Mesenteric fat pad (tissue), 1 donor: Measurements from ENCODE around the gene TDRD10. TPM values are rescaled to one million over a fixed set of nuclear protein-coding genes. Genes with fewer than 3 reads are reported as not detected.

Source experiments
- DNase-seq: peaks from one replicate; pipeline ENCODE4 v3.0.0-alpha.2; 2020; ENCODE audit warnings: low spot score
- long read RNA-seq: library from polyadenylated mRNA; unstranded; transcript quantifications from one replicate; pipeline ENCODE4 v2.0.0, GENCODE V29; 2020
- total RNA-seq: library from RNA; stranded (reverse); fragmentation: NEBNext Ultra II Directional; extraction: Animal tissue kit (Norgen Biotek cat#: 25700); gene quantifications from one replicate; pipeline ENCODE4 v1.2.1, GENCODE V29; 2021
- donor health status: DM: yes; HTN: yes; CAD: no.

TDRD10 gene, protein sequence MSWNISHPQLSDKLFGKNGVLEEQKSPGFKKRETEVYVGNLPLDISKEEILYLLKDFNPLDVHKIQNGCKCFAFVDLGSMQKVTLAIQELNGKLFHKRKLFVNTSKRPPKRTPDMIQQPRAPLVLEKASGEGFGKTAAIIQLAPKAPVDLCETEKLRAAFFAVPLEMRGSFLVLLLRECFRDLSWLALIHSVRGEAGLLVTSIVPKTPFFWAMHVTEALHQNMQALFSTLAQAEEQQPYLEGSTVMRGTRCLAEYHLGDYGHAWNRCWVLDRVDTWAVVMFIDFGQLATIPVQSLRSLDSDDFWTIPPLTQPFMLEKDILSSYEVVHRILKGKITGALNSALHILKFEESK
- 7.2 TPM for total RNA-seq
- long read RNA-seq, transcript TDRD10-202 (13 exons, 2,331 nt) = major isoform, 8 of 31 reads
- long read RNA-seq, transcript TDRD10-201 (12 exons, 1,776 nt) = minor isoform, 6 of 31 reads
- long read RNA-seq, partial matches to known transcripts = 0 of 31 reads
- long read RNA-seq, other reads (novel, unspliced or antisense) = 17 of 31 reads

DNA sequence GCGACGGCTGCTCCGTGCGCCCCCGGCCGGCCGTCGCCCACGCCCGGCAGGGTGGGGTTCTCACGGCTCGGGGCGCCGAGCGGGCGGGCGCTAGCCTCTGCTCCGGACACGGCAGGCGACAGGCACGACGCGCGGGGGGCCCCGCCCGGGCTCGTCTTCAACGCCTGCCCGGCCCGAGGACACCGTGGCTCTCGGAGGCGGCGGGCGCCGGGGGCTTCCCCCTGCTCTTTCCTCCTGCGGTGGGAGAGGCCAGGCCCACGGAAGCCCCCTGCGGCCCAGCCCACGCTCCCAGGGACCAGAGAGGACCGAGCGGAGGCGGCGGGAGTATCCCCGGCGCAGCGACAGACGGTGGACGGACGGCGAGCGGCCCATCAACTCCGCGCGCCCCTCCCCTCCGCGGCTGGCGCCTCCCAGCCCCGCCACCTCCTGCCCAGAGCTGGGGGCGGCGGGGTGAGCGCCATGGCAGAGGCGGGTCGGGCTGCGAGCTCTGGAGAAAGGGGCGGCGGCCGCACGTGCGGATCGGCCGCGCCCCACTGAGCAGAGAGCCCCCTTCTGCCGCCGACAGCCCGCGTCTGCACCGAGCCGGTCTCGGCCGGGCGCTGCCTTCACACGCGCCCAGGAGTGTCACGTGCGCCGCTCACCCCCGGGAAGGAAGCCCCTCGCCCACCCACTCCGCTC lies at the start of gene TDRD10, which contains the start of gene SHE:
TDRD10 (plus strand) TSS at position 154 of the 678 bp plus-strand sequence. CDS start 4,685 bp downstream, outside the sequence.
SHE (minus strand) TSS at position 347 of the 678 bp plus-strand sequence. CDS start 386 bp downstream, outside the sequence.
- DNase-seq = no peak

DNA sequence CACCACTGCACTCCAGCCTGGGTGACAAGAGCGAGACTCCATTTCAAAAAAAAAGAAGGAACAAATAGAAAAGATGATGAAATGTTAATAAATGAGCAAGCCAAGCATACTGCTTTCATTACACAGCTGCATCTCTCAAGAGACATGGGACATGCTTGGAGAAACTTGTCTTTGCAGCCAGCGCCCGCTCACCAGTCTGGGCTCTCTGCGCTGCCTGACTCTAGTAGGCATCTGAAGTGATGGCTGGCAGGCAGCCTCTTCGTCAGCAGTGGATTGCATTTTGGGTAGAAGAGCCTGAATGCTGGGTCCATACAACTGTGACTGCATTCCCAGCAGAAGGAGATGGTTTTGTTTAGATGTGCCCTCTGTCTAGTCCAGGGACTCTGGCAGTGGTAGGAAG lies 48.9 kb upstream of the TDRD10 start:
- no peak for DNase-seq

DNA sequence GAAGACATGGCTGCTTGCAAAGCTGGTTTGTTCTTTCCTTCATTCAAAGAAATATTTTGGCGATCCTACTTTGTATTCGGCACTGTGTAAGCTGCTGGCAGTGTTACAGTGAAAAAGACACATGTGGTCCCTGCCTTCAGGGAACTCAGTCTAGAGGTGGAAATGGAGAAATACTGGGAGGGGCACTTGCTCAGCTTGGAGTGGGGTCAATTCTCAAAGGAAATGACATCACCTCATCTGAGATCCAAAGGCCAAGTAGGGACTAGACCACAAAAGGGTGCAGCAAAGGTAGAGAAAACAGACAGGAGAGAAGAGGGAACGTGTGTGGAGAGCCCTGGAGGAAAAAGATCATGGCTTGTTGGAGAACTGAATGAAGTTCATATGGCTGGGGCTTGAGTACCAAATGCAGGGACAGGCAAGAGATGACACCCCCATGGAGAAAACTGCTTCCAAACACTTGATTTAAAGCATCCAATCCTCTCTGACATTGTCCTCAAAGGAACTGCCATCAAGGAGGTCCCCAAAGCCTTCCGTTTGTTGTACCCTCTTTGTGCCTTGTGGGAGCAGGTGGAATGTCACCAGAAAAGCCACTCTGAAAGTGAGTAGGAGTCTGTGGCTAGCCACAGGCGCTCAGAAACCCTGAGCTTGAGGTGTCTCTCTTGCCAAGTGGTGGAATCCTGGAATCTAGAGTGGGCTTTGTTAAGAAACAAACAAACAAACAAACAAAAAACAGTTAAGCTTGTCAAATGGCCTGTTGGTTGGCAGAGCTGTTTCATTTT lies 48.3 kb upstream of the TDRD10 start:
- no peak for DNase-seq

DNA sequence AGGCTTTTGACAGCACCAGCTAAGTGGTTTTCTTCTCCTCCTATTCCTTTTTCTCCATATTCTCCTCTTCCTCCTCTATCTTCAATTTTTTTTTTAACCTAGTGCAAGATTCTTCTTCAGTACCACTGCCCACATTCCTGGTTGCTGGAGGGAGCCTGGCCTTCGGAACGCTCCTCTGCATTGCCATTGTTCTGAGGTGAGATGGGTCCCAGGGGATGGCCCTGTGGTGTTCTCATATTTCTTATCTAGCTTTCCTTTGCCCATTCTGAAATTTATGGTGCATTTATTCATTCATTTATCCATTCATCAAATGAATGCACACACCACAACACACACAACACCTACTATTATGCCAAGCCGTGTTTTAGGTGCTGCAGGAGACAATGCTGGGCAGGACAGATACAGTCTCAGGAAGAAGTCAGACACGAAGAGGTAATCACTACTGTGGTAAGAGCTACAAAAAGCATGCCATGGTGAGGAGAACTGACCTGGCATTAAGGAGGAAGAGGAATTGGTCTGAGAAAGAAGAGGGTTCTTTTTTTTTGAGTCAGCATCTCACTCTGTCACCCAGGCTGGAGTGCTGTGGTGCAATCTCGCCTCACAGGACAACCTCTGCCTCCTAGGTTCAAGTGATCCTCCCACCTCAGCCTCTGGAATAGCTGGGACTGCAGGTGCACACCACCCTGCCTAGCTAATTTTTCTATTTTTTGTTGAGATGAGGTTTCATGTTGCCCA lies 47.5 kb upstream of the TDRD10 start:
- no peak for DNase-seq

DNA sequence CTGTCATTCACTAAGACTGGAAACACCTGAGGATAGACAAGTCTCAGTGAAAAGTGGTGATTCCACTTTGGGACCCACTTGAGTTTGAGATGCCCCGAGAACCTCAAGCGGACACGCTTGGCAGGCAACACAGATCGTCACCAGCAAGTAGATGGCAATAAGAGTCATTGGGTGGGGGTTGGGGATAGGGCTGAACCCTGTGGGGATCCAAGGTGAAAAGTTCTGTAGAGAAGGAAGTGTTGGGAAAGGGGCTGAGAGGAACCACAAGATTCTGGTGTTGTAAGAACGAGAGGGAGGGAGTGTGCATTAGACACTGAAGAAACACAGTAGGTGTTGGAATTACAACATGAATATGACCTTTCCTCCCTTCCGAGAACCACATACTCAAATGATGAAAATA lies 45.4 kb upstream of the TDRD10 start:
- no peak for DNase-seq

DNA sequence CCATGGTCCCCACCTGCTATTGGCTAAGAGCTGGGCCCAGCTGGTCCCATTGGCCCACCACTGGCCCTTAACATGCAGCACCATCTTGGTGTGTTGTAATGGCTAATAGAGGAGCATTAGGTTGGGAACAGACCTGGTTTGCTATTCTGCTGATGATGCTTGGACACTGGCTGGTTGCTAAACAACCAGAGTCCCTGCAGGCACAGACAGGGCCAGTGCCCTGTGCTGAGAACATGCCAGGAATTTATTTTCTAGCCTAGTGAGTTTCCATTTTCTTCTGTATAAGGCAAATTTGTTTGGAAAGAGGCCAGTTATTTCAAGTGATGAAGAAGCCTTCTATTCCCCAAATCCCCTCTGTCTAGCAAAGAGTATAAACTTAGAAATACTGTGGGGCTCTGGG lies 42.9 kb upstream of the TDRD10 start:
- DNase-seq = no peak

DNA sequence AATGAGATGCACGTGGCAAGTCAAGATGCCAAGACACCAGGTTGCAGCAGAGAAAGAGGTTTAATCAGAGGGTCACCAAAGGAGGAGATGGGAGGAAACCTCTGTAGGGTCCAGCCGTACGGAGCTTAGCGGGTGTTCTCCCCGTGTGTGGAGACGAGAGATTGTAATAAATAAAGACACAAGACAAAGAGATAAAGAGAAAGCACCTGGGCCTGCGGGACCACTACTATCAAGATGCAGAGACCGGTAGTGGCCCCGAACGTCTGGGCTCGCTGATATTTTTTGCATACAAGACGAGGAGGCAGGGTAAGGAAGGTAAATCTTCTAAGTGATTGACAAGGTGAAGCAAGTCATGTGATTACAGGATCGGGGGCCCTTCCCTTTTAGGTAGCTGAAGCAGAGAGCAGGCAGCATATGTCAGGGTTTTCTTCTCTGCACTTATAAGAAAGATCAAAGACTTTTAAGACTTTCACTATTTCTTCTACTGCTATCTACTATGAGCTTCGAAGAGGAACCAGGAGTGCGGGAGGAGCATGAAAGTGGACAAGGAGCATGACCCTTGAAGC lies 41.2 kb upstream of the TDRD10 start:
- DNase-seq = no peak

DNA sequence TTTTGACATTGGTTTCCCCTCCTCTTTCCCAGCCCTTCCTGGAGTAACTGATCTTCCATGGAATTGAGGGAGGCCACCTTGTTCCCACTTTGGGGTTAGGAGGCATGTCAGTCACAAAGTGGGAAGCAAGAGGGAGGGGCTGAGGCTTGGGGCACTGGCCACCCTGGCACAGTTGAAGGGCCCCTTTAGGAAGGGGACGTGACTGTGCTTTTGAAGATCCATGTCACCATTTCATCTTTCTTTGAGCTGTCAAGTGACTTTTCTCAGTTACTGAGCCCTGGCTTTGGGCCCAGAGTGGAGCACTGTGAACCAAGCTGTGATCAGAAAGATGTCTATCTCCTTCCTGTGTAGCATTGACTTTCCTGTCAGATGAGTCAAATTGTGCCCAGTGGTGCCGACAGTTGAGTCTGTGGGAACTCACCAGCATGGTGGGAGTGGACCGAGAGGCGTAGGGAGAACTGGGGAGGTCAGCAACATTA lies 38.5 kb upstream of the TDRD10 start:
- no peak for DNase-seq

DNA sequence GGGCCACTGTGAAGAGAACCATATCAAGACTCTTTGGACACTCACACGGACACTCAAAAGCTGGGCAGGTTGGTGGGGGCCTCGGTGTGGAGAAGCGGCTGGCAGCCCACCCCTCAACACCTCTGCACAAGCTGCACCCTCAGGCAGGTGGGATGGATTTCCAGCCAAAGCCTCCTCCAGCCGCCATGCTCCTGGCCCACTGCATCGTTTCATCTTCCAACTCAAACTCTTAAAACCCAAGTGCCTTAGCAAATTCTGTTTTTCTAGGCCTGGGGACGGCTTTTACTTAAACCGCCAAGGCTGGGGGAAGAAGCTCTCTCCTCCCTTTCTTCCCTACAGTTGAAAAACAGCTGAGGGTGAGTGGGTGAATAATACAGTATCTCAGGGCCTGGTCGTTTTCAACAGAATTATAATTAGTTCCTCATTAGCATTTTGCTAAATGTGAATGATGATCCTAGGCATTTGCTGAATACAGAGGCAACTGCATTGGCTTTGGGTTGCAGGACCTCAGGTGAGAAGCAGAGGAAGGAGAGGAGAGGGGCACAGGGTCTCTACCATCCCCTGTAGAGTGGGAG lies 36.3 kb upstream of the TDRD10 start:
- DNase-seq = no peak

DNA sequence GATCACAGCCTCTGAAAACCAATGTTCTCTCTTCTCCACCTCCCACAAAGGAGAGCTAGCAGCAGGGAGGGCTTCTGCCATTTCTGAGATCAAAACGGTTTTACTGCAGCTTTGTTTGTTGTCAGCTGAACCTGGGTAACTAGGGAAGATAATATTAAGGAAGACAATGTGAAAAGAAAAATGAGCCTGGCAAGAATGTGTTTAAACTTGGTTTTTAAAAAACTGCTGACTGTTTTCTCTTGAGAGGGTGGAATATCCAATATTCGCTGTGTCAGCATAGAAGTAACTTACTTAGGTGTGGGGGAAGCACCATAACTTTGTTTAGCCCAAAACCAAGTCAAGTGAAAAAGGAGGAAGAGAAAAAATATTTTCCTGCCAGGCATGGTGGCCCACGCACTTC lies 35.8 kb upstream of the TDRD10 start:
- DNase-seq = no peak

DNA sequence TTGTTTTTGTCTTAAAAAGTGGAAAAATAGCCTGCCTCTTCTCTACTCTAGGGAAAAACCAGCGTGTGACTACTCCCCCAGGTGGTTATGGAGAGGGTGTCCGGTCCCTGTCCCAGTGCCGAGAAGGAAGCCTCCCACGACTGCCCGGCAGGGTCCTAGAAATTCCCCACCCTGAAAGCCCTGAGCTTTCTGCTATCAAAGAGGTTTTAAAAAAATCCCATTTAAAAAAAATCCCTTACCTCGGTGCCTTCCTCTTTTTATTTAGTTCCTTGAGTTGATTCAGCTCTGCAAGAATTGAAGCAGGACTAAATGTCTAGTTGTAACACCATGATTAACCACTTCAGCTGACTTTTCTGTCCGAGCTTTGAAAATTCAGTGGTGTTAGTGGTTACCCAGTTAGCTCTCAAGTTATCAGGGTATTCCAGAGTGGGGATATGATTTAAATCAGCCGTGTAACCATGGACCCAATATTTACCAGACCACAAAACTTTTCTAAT lies 35.0 kb upstream of the TDRD10 start:
- no peak for DNase-seq

DNA sequence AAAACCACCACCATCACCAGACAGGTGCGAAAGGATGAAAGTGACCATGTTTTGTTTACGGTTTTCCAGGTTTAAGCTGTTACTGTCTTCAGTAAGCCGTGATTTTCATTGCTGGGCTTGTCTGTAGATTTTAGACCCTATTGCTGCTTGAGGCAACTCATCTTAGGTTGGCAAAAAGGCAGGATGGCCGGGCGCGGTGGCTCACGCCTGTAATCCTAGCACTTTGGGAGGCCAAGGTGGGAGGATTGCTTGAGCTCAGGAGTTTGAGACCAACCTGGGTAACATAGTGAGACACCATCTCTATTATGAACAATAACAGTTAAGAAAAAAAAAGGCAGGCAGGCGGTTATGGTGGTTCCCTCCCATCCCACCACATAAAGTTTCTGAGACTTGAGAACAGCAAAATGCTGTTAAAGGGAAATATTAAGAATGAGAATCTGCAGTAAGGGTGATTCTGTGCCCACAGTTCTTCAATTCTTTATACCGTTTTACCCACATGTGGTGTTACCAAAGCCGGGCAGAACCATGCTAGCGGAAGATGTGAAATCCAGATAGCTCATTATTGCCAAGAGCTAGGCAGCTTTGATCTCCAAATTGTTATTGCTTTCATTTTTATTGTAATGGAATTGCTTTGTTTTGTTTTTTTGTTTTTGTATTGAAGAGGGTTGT lies 34.5 kb upstream of the TDRD10 start:
- DNase-seq = no peak

DNA sequence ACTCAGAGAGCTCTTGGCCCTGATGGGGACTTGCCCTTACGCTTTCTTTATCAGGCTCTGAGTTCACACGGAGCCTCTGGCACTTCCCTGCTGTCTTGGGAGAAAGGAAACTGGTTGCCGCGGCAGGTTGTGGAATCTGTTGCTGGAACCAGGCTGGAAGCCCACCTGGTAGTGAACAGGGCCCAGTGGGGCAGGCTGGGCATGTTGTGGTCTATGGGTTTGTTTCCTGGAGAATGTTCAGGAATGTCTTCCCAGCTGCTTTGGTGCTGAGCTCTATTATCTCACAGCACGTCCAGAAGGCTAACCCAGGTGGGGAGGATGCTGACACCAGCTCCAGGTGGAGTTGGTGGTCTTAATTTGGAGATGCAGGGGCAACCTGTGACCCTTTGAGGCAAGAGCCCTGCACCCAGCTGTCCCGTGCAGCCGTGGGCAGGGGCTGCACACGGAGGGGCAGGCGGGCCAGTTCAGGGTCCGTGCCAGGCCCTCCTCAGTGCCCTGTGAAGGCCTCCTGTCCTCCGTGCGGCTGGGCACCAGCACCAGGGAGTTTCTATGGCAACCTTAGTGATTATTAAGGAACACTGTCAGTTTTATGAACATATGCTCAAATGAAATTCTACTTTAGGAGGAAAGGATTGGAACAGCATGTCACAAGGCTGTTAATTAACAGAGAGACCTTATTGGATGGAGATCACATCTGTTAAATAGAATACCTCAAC lies 33.3 kb upstream of the TDRD10 start:
- DNase-seq = no peak

DNA sequence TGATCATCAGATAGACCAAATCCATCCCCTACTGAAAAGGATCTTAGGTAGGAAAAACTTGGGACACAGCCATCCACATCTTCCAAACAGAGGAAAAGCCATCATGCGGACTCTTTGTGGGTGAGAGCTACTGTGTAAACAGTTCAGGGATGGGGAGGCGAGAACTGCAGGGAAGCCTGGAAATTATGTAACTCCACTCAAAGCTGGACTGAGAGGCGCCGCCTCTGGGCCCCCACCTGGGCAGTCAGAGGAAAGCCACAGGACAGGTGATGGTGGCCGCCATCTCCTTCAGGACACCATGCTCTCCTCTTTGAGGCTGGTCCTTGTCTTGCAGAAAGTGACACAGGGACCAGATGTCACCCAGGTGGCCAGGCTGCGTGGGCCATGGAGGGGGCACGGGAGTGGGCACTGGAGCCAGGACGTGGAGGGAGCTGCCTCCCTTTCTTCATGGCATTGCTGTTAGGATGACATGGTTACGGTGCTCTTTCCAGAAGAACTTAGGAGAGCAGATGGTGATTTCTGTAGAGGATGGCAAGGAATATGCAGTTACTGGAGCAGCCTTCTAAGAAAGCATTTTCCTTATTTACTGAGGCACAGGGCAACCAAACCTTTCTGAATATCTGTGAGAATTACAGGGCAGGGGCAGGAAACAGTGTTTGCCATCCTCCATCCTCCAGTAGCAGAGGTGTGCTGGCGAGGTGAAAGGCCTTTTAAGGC lies 32.0 kb upstream of the TDRD10 start:
- no peak for DNase-seq

DNA sequence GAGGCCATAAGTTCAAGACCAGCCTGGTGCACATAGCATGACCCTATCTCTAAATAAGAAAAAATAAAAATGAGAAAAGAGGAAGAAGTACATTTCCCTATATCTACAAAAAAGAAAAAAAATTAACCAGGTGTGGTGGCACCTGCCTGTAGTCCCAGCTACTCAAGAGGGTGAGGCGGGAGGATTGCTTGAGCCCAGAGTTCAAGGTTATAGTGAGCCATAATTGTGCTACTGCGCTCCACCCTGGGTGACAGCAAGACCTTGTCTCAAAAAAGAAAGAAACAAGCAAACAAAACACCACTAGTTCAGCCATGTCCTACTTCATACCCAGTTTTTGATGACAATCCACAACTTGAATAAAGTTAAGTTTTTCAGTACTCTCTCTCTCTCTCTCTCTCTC lies 30.7 kb upstream of the TDRD10 start:
- DNase-seq = no peak

DNA sequence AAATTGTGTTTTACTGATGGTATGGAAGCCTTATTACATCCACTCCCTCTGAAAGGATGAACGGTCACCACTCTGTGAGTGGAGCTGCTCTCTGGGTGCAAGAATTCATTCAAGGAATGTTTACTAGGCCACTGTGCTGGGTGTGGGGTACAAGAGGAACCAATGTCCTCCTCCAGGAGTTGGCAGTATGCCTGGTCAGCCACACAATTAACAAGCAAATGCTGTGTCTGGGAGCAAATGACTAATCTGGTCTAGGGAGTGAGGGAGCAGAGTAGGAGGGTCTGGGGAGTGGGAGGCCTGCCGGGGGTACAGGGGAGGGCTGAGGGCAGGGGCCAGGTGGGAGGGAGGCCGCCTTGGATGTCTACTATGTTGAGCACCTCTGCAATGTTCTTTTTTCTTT lies 27.2 kb upstream of the TDRD10 start:
- DNase-seq = no peak

DNA sequence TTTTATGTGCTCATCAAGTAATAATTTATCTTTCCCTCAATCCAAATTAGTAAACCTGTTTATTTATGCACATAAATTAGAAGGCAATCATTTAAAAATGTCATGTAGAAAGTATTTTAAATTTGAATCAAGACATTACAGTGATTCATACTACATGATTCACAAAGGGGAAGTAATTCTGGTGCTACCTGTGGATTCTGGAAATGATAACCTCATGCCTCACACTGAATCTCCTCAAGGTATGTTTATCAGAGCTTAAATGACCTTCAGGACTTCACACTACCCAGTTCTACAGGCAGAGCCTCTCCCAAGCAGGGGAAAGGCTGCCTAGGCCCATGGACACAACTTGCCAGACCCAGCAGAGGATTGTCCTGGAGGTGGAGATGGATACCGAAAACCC lies 25.2 kb upstream of the TDRD10 start:
- no peak for DNase-seq

DNA sequence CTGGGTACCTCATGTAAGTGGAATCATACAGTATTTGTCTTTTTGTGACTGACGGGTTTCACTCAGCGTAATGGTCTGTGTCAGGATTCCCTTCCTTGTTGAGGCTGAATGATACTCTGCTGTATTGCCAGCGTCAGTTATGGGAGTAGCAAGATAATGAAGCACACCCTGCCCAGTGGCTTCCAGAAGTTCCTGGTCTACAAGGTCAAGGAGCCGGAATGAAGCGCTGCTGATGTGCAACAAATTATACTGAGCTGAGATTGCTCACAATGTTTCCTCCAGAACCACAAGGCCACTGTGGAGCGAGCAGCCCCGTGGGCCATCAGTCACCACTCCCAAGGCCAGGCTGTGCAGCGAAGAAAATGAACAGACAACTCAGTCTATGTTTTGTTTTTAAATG lies 24.0 kb upstream of the TDRD10 start:
- no peak for DNase-seq
